ENCODE data around the gene GRAMD2A.

Gene GRAMD2A

GRCh38 chr15:72217216-72217615 lies 19.6 kb upstream of the GRAMD2A start:
- no peak for DNase-seq (ENCODE audit: low spot score)

- DNase-seq (ENCODE audit: low spot score) = no peak
Observed at GRCh38 chr15:72216079-72216478, 18.5 kb upstream of the GRAMD2A start.

GRCh38 chr15:72207558-72208085 lies 10.0 kb upstream of the GRAMD2A start:
- no peak for DNase-seq (ENCODE audit: low spot score)

GRCh38 chr15:72206677-72207000 lies 9.1 kb upstream of the GRAMD2A start:
- DNase-seq (ENCODE audit: low spot score) = no peak

GRCh38 chr15:72205896-72206676 lies 8.5 kb upstream of the GRAMD2A start:
- DNase-seq (ENCODE audit: low spot score) = no peak

- DNase-seq (ENCODE audit: low spot score) = no peak
Observed at GRCh38 chr15:72205273-72205672, 7.7 kb upstream of the GRAMD2A start.

GRCh38 chr15:72203507-72203837 lies 5.9 kb upstream of the GRAMD2A start:
- no peak for DNase-seq (ENCODE audit: low spot score)

- no peak for DNase-seq (ENCODE audit: low spot score)
Observed at GRCh38 chr15:72202801-72203506, 5.4 kb upstream of the GRAMD2A start.

GRCh38 chr15:72202302-72202701 lies 4.7 kb upstream of the GRAMD2A start:
- DNase-seq (ENCODE audit: low spot score) = no peak

GRCh38 chr15:72201391-72201921 lies 3.9 kb upstream of the GRAMD2A start:
- DNase-seq (ENCODE audit: low spot score) = peak; percentile 60

GRCh38 chr15:72200395-72201237 lies 3.0 kb upstream of the GRAMD2A start:
- DNase-seq (ENCODE audit: low spot score) = peak; percentile 54

- peak; percentile 85 for DNase-seq (ENCODE audit: low spot score)
Observed at GRCh38 chr15:72199721-72200212, 2.2 kb upstream of the GRAMD2A start.

- no peak for DNase-seq (ENCODE audit: low spot score)
Observed at GRCh38 chr15:72199205-72199515, 1.6 kb upstream of the GRAMD2A start.

GRCh38 chr15:72198356-72199204 lies 993 bp upstream of the GRAMD2A start:
- DNase-seq (ENCODE audit: low spot score) = peak; percentile 42

- no peak for DNase-seq (ENCODE audit: low spot score)
Observed at GRCh38 chr15:72197041-72197459, 537 bp downstream of the GRAMD2A start.

- peak; percentile 26 for DNase-seq (ENCODE audit: low spot score)
Observed at GRCh38 chr15:72196409-72197040, 1.1 kb downstream of the GRAMD2A start.

GRCh38 chr15:72195101-72195511 lies 2.5 kb downstream of the GRAMD2A start:
- peak; percentile 29 for DNase-seq (ENCODE audit: low spot score)

- no peak for DNase-seq (ENCODE audit: low spot score)
Observed at GRCh38 chr15:72193836-72194396, 3.7 kb downstream of the GRAMD2A start.

GRCh38 chr15:72192416-72192815 lies 5.2 kb downstream of the GRAMD2A start:
- no peak for DNase-seq (ENCODE audit: low spot score)

- no peak for DNase-seq (ENCODE audit: low spot score)
Observed at GRCh38 chr15:72189250-72189902, 8.2 kb downstream of the GRAMD2A start.

Data from NAMALWA (cell line).